ENCODE data around the gene C12orf50. TPM values are rescaled to one million over a fixed set of nuclear protein-coding genes. Genes with fewer than 3 reads are reported as not detected.

C12orf50 gene
- under 1 TPM in 7 of 8 experiments, not detected in 1; 0.11 to 0.49 (median 0.22) TPM for total RNA-seq

GRCh38 chr12:88029093-88029665 lies at the start of gene C12orf50:
C12orf50 (minus strand) TSS chr12:88029401; CDS start chr12:88026962, 2,439 bp downstream.
- ATAC-seq (replicated peaks in 6 of 8): no peak
- 17 to 100% (median 53%) methylated on average over 1 to 3 of the region's 3 CpGs; no CpG with 5 or more reads in 1 of the 10 experiments for WGBS, 10 experiments
- Histone ChIP-seq H3K27ac (no peak within 1 kb of the TSS), H3K4me1 (replicated peaks in 1 of 2) (no peaks in the 10 kb centered on the region), H3K4me3 (no peak within 1 kb of the TSS)
- in situ Hi-C loops (cut with MboI; ENCODE audit: low pct_unique_long_range_greater_than_20kb in 2 of 9, low sequenced_read_pairs in 9 of 9, unreplicated experiment in 9 of 9): no loop called here

GRCh38 chr12:88067301-88067700 lies 38.1 kb upstream of the C12orf50 start:
- H3K4me1 ChIP-seq (replicated peaks in 1 of 2): no peaks in the 10 kb centered on the region

GRCh38 chr12:88063375-88063774 lies 34.2 kb upstream of the C12orf50 start:
- no peak overlapping the region for H3K4me3 ChIP-seq
- H3K27ac ChIP-seq: no peak overlapping the region
- peak in 1 of 8 experiments; percentile 36 for ATAC-seq (replicated peaks in 6 of 8)
- in situ Hi-C loops (cut with MboI; ENCODE audit: low pct_unique_long_range_greater_than_20kb in 2 of 9, low sequenced_read_pairs in 9 of 9, unreplicated experiment in 9 of 9): no loop called here
- H3K4me1 ChIP-seq (replicated peaks in 1 of 2): no peaks in the 10 kb centered on the region
- 85 to 100% (median 93%) methylated on average over 1 to 2 of the region's 2 CpGs for WGBS, 10 experiments

More at GRCh38 chr12:88067301-88067700, 38.1 kb upstream of the C12orf50 start:
- WGBS, 10 experiments: 80 to 100% (median 96%) methylated on average over 1 to 9 of the region's 9 CpGs
- in situ Hi-C loops (cut with MboI; ENCODE audit: low pct_unique_long_range_greater_than_20kb in 2 of 9, low sequenced_read_pairs in 9 of 9, unreplicated experiment in 9 of 9): no loop called here
- no peak for ATAC-seq (replicated peaks in 6 of 8)
- no peak overlapping the region for H3K27ac ChIP-seq
- no peak overlapping the region for H3K4me3 ChIP-seq

- WGBS, 10 experiments: 86 to 100% (median 100%) methylated on average over 1 of the region's 1 CpG; no CpG with 5 or more reads in 2 of the 10 experiments
- in situ Hi-C loops (cut with MboI; ENCODE audit: low pct_unique_long_range_greater_than_20kb in 2 of 9, low sequenced_read_pairs in 9 of 9, unreplicated experiment in 9 of 9): no loop called here
- no peak overlapping the region for H3K4me3 ChIP-seq
- ATAC-seq (replicated peaks in 6 of 8): no peak
- no peaks in the 10 kb centered on the region for H3K4me1 ChIP-seq (replicated peaks in 1 of 2)
- no peak overlapping the region for H3K27ac ChIP-seq
Measured at GRCh38 chr12:88062474-88062873, 33.3 kb upstream of the C12orf50 start.

- H3K27ac ChIP-seq: no peak overlapping the region
- no peaks in the 10 kb centered on the region for H3K4me1 ChIP-seq (replicated peaks in 1 of 2)
- no peak for ATAC-seq (replicated peaks in 6 of 8)
- 77 to 100% (median 100%) methylated on average over 1 of the region's 1 CpG; no CpG with 5 or more reads in 3 of the 10 experiments for WGBS, 10 experiments
- H3K4me3 ChIP-seq: no peak overlapping the region
- in situ Hi-C loops (cut with MboI; ENCODE audit: low pct_unique_long_range_greater_than_20kb in 2 of 9, low sequenced_read_pairs in 9 of 9, unreplicated experiment in 9 of 9): no loop called here
Measured at GRCh38 chr12:88058719-88059077, 29.5 kb upstream of the C12orf50 start.

GRCh38 chr12:88057994-88058718 lies 29.0 kb upstream of the C12orf50 start:
- WGBS, 10 experiments: 56 to 100% (median 86%) methylated on average over 2 to 4 of the region's 4 CpGs; no CpG with 5 or more reads in 3 of the 10 experiments
- in situ Hi-C loops (cut with MboI; ENCODE audit: low pct_unique_long_range_greater_than_20kb in 2 of 9, low sequenced_read_pairs in 9 of 9, unreplicated experiment in 9 of 9): no loop called here
- Histone ChIP-seq H3K4me3 (no peak overlapping the region), H3K27ac (no peak overlapping the region), H3K4me1 (replicated peaks in 1 of 2) (no peaks in the 10 kb centered on the region)
- peak in 2 of 8 experiments; percentile 40 to 84 for ATAC-seq (replicated peaks in 6 of 8)

GRCh38 chr12:88056571-88056970 lies 27.4 kb upstream of the C12orf50 start:
- in situ Hi-C loops (cut with MboI; ENCODE audit: low pct_unique_long_range_greater_than_20kb in 2 of 9, low sequenced_read_pairs in 9 of 9, unreplicated experiment in 9 of 9): no loop called here
- Histone ChIP-seq H3K4me3 (no peak overlapping the region), H3K4me1 (replicated peaks in 1 of 2) (no peaks in the 10 kb centered on the region), H3K27ac (no peak overlapping the region)
- WGBS, 10 experiments: 67 to 100% (median 92%) methylated on average over 1 to 2 of the region's 2 CpGs; no CpG with 5 or more reads in 1 of the 10 experiments
- ATAC-seq (replicated peaks in 6 of 8): no peak

- 11 to 100% (median 56%) methylated on average over 1 of the region's 1 CpG; no CpG with 5 or more reads in 3 of the 10 experiments for WGBS, 10 experiments
- in situ Hi-C loops (cut with MboI; ENCODE audit: low pct_unique_long_range_greater_than_20kb in 2 of 9, low sequenced_read_pairs in 9 of 9, unreplicated experiment in 9 of 9): no loop called here
- ATAC-seq (replicated peaks in 6 of 8): peak in 5 of 8 experiments; percentile 29 to 97 (median 94)
- H3K27ac ChIP-seq: no peak overlapping the region
- H3K4me1 ChIP-seq (replicated peaks in 1 of 2): no peaks in the 10 kb centered on the region
- no peak overlapping the region for H3K4me3 ChIP-seq
Measured at GRCh38 chr12:88052686-88053085, 23.5 kb upstream of the C12orf50 start.

GRCh38 chr12:88044035-88044434 lies 14.8 kb upstream of the C12orf50 start:
- Histone ChIP-seq H3K4me1 (replicated peaks in 1 of 2) (no peaks in the 10 kb centered on the region), H3K4me3 (no peak overlapping the region), H3K27ac (no peak overlapping the region)
- no peak for ATAC-seq (replicated peaks in 6 of 8)
- in situ Hi-C loops (cut with MboI; ENCODE audit: low pct_unique_long_range_greater_than_20kb in 2 of 9, low sequenced_read_pairs in 9 of 9, unreplicated experiment in 9 of 9): no loop called here
- 90 to 100% (median 94%) methylated on average over 1 to 5 of the region's 5 CpGs; no CpG with 5 or more reads in 2 of the 10 experiments for WGBS, 10 experiments

- no peak overlapping the region for H3K4me3 ChIP-seq
- H3K4me1 ChIP-seq (replicated peaks in 1 of 2): peaks cover 7 to 18% of the 10 kb centered on the region in 2 donors
- WGBS, 10 experiments: 50 to 100% (median 89%) methylated on average over 1 of the region's 1 CpG; no CpG with 5 or more reads in 1 of the 10 experiments
- no peak overlapping the region for H3K27ac ChIP-seq
- in situ Hi-C loops (cut with MboI; ENCODE audit: low pct_unique_long_range_greater_than_20kb in 2 of 9, low sequenced_read_pairs in 9 of 9, unreplicated experiment in 9 of 9): no loop called here
- ATAC-seq (replicated peaks in 6 of 8): no peak
Measured at GRCh38 chr12:88037770-88038169, 8.6 kb upstream of the C12orf50 start.

GRCh38 chr12:88036353-88036965 lies 7.3 kb upstream of the C12orf50 start:
- H3K27ac ChIP-seq: no peak overlapping the region
- WGBS, 10 experiments: 0 to 44% (median 25%) methylated on average over 3 to 5 of the region's 5 CpGs
- peak overlapping the region; percentile 63 to 99 (median 81) for H3K4me3 ChIP-seq
- ATAC-seq (replicated peaks in 6 of 8): no peak
- in situ Hi-C loops (cut with MboI; ENCODE audit: low pct_unique_long_range_greater_than_20kb in 2 of 9, low sequenced_read_pairs in 9 of 9, unreplicated experiment in 9 of 9): no loop called here
- H3K4me1 ChIP-seq (replicated peaks in 1 of 2): peaks cover 7 to 18% of the 10 kb centered on the region in 2 donors

GRCh38 chr12:88035907-88036289 lies 6.7 kb upstream of the C12orf50 start:
- in situ Hi-C loops (cut with MboI; ENCODE audit: low pct_unique_long_range_greater_than_20kb in 2 of 9, low sequenced_read_pairs in 9 of 9, unreplicated experiment in 9 of 9): no loop called here
- H3K4me1 ChIP-seq (replicated peaks in 1 of 2): peaks cover 7 to 18% of the 10 kb centered on the region in 2 donors
- H3K4me3 ChIP-seq: peak overlapping the region; percentile 63 to 99 (median 81)
- WGBS, 10 experiments: 0 to 40% (median 0%) methylated on average over 1 to 5 of the region's 5 CpGs; no CpG with 5 or more reads in 1 of the 10 experiments
- no peak overlapping the region for H3K27ac ChIP-seq
- no peak for ATAC-seq (replicated peaks in 6 of 8)

GRCh38 chr12:88035271-88035906 lies 6.2 kb upstream of the C12orf50 start:
- H3K27ac ChIP-seq: peak overlapping the region; percentile 21 to 23
- peaks cover 7 to 18% of the 10 kb centered on the region in 2 donors for H3K4me1 ChIP-seq (replicated peaks in 1 of 2)
- H3K4me3 ChIP-seq: peak overlapping the region; percentile 63 to 99 (median 81)
- 0 to 3% (median 1%) methylated on average over 4 to 23 of the region's 54 CpGs; no CpG with 5 or more reads in 3 of the 10 experiments for WGBS, 10 experiments
- in situ Hi-C loops (cut with MboI; ENCODE audit: low pct_unique_long_range_greater_than_20kb in 2 of 9, low sequenced_read_pairs in 9 of 9, unreplicated experiment in 9 of 9): no loop called here
- peak; percentile 95 to 100 (median 99) for ATAC-seq (replicated peaks in 6 of 8)
